Activated CD8-positive, alpha-beta T cell treated with anti-CD3 and anti-CD28 coated beads, Interleukin-2, amount 10 ng/mL, durations not matched to agents 7 days and 5 days (primary cell): ENCODE data around the gene CDC42BPG. TPM values are rescaled to one million over a fixed set of nuclear protein-coding genes. Genes with fewer than 3 reads are reported as not detected.
A peak's percentile ranks its signal among the peaks of the same experiment; 100 is the strongest.

Experiments
- ATAC-seq: fragments of 150-1000 bp; cut with Tn5 transposase; one replicate; pipeline ENCODE4 v1.10.0; 2021; ENCODE audit warnings: moderate library complexity
- CTCF ChIA-PET: fragments of 350-600 bp; sonication (Branson Sonifier 250); formaldehyde crosslinking; loops from one replicate; lab custom pipeline; 2021; ENCODE audit warnings: antibody characterized with exemption; lab: Charles Lee
- POLR2A ChIA-PET: fragments of 350-600 bp; sonication (Branson Sonifier 250); formaldehyde crosslinking; loops from one replicate; lab custom pipeline; 2021; ENCODE audit warnings: antibody characterized with exemption; lab: Charles Lee
- DNase-seq: peaks from one replicate; pipeline ENCODE4 v3.0.0-alpha.2; 2020
- H3K27ac Mint-ChIP-seq: one replicate; pipeline ENCODE4 v1.8.0; 2021; ENCODE audit warnings: mild to moderate bottlenecking, mixed read lengths
- H3K27me3 Mint-ChIP-seq: one replicate; pipeline ENCODE4 v1.8.0; 2021; ENCODE audit warnings: low read depth, mixed read lengths
- H3K36me3 Mint-ChIP-seq: one replicate; pipeline ENCODE4 v1.8.0; 2021; ENCODE audit warnings: low read depth, mixed read lengths
- H3K4me1 Mint-ChIP-seq: one replicate; pipeline ENCODE4 v1.8.0; 2021; ENCODE audit warnings: low read depth, mixed read lengths
- H3K4me3 Mint-ChIP-seq: one replicate; pipeline ENCODE4 v1.8.0; 2021; ENCODE audit warnings: mild to moderate bottlenecking, mixed read lengths
- H3K9me3 Mint-ChIP-seq: one replicate; pipeline ENCODE4 v1.8.0; 2022; ENCODE audit warnings: mixed read lengths; ENCODE audit not compliant: insufficient read depth
- total RNA-seq, 2 experiments: library from RNA; stranded (reverse); gene quantifications; one replicate each; pipeline ENCODE4 v1.2.3, GENCODE V29; 2021

The CDC42BPG gene
- total RNA-seq, 2 experiments from 2014 or later: 0.61 to 1.2 TPM

- Mint-ChIP-seq H3K9me3 (no peaks in the 10 kb centered on the region), H3K27me3 (no peaks in the 10 kb centered on the region), H3K4me1 (peaks cover 13% of the 10 kb centered on the region), H3K4me3 (no peak overlapping the region), H3K27ac (no peak overlapping the region), H3K36me3 (peaks cover under 1% of the 10 kb centered on the region)
- POLR2A ChIA-PET: no interaction called here
- CTCF ChIA-PET: no interaction called here
- no peak for ATAC-seq
- no peak for DNase-seq
Measured at GRCh38 chr11:64814712-64815187, 29.7 kb downstream of the CDC42BPG start.

- Mint-ChIP-seq H3K27ac (no peak overlapping the region), H3K36me3 (peaks cover 7% of the 10 kb centered on the region), H3K4me3 (no peak overlapping the region), H3K4me1 (peaks cover 22% of the 10 kb centered on the region), H3K9me3 (no peaks in the 10 kb centered on the region), H3K27me3 (no peaks in the 10 kb centered on the region)
- ATAC-seq: no peak
- ChIA-PET CTCF (interaction anchor here (0.7 kb wide), 1 partner anchor 1742 kb away, joined by 3 read pairs; no protein-coding TSS in a partner anchor), POLR2A (no interaction called here)
- DNase-seq: no peak
Measured at GRCh38 chr11:64813826-64814225, 30.6 kb downstream of the CDC42BPG start.

GRCh38 chr11:64810891-64811272 is 33.6 kb downstream of the CDC42BPG start:
- ChIA-PET CTCF (interaction anchor here (0.6 to 2.1 kb wide), 7 partner anchors 17 to 204 kb away, joined by 3 to 8 read pairs (median 3); partner anchors contain the start of genes ARL2 and SF1), POLR2A (interaction anchor here (0.7 to 2.0 kb wide), 6 partner anchors 34 to 487 kb away, joined by 3 to 6 read pairs (median 3); partner anchors contain the start of genes MRPL49 and RASGRP2)
- Mint-ChIP-seq H3K27ac (peak overlapping the region; percentile 88), H3K27me3 (no peaks in the 10 kb centered on the region), H3K4me1 (peaks cover 31% of the 10 kb centered on the region), H3K9me3 (no peaks in the 10 kb centered on the region), H3K36me3 (peaks cover 21% of the 10 kb centered on the region), H3K4me3 (peak overlapping the region; percentile 98)
- peak; percentile 76 for DNase-seq
- peak; percentile 69 for ATAC-seq

GRCh38 chr11:64810271-64810890 is 34.1 kb downstream of the CDC42BPG start, which contains the start of gene MEN1:
Gene MEN1 (minus strand): TSS chr11:64810551. CDS start chr11:64810109, 442 bp downstream.
- no peaks in the 10 kb centered on the region for H3K27me3 Mint-ChIP-seq
- peak within 1 kb of the TSS; percentile 88 for H3K27ac Mint-ChIP-seq
- CTCF ChIA-PET: interaction anchor here (0.8 to 2.1 kb wide), 6 partner anchors 18 to 204 kb away, joined by 3 to 8 read pairs (median 3); partner anchors contain the start of genes ARL2 and SF1
- POLR2A ChIA-PET: interaction anchor here (0.8 to 2.0 kb wide), 5 partner anchors 34 to 324 kb away, joined by 3 to 6 read pairs (median 3); partner anchors contain the start of genes MRPL49 and RASGRP2
- DNase-seq: peak; percentile 88
- H3K36me3 Mint-ChIP-seq: peaks cover 25% of the 10 kb centered on the region
- H3K4me1 Mint-ChIP-seq: peaks cover 31% of the 10 kb centered on the region
- no peaks in the 10 kb centered on the region for H3K9me3 Mint-ChIP-seq
- peak; percentile 93 for ATAC-seq
- peak within 1 kb of the TSS; percentile 98 for H3K4me3 Mint-ChIP-seq

- ATAC-seq (peak; percentile 25), DNase-seq (peak; percentile 28)
- CTCF ChIA-PET: interaction anchor here (0.6 to 2.1 kb wide), 5 partner anchors 22 to 198 kb away, joined by 3 to 8 read pairs (median 3); partner anchors contain the start of gene SF1
- peaks cover 25% of the 10 kb centered on the region for H3K36me3 Mint-ChIP-seq
- peak overlapping the region; percentile 88 for H3K27ac Mint-ChIP-seq
- H3K9me3 Mint-ChIP-seq: no peaks in the 10 kb centered on the region
- no peaks in the 10 kb centered on the region for H3K27me3 Mint-ChIP-seq
- peak overlapping the region; percentile 98 for H3K4me3 Mint-ChIP-seq
- H3K4me1 Mint-ChIP-seq: peaks cover 31% of the 10 kb centered on the region
- POLR2A ChIA-PET: interaction anchor here (2.0 kb wide), 1 partner anchor 65 kb away, joined by 6 read pairs; the partner anchor contains the start of gene RASGRP2
Measured at GRCh38 chr11:64809781-64810241, 34.6 kb downstream of the CDC42BPG start.

GRCh38 chr11:64805481-64805880 is 39.0 kb downstream of the CDC42BPG start:
- CTCF ChIA-PET: no interaction called here
- DNase-seq (no peak), ATAC-seq (no peak)
- peaks cover 53% of the 10 kb centered on the region for H3K4me1 Mint-ChIP-seq
- peak overlapping the region; percentile 57 for H3K27ac Mint-ChIP-seq
- peaks cover 28% of the 10 kb centered on the region for H3K36me3 Mint-ChIP-seq
- no peaks in the 10 kb centered on the region for H3K27me3 Mint-ChIP-seq
- no peaks in the 10 kb centered on the region for H3K9me3 Mint-ChIP-seq
- no peak overlapping the region for H3K4me3 Mint-ChIP-seq
- POLR2A ChIA-PET: no interaction called here

- no peaks in the 10 kb centered on the region for H3K9me3 Mint-ChIP-seq
- H3K27me3 Mint-ChIP-seq: no peaks in the 10 kb centered on the region
- H3K4me3 Mint-ChIP-seq: peak overlapping the region; percentile 85
- peaks cover 30% of the 10 kb centered on the region for H3K36me3 Mint-ChIP-seq
- DNase-seq: no peak
- no peak overlapping the region for H3K27ac Mint-ChIP-seq
- no peak for ATAC-seq
- ChIA-PET CTCF (interaction anchor here (0.6 to 1.4 kb wide), 5 partner anchors 39 to 314 kb away, joined by 3 to 9 read pairs (median 3); partner anchors contain the start of gene ARL2), POLR2A (interaction anchor here (0.6 to 1.3 kb wide), 3 partner anchors 19 to 317 kb away, joined by 3 read pairs; partner anchors contain the start of genes FAU and MRPL49)
- H3K4me1 Mint-ChIP-seq: peaks cover 50% of the 10 kb centered on the region
Measured at GRCh38 chr11:64804346-64805210, 39.9 kb downstream of the CDC42BPG start.

- Mint-ChIP-seq H3K9me3 (no peaks in the 10 kb centered on the region), H3K27me3 (no peaks in the 10 kb centered on the region), H3K4me1 (peaks cover 46% of the 10 kb centered on the region), H3K36me3 (peaks cover 30% of the 10 kb centered on the region), H3K4me3 (peak overlapping the region; percentile 85), H3K27ac (peak overlapping the region; percentile 81)
- ATAC-seq: no peak
- POLR2A ChIA-PET: interaction anchor here (0.6 to 1.3 kb wide), 3 partner anchors 18 to 318 kb away, joined by 3 read pairs; partner anchors contain the start of genes FAU and MRPL49
- CTCF ChIA-PET: interaction anchor here (0.6 to 1.4 kb wide), 5 partner anchors 39 to 314 kb away, joined by 3 to 9 read pairs (median 3); partner anchors contain the start of gene ARL2
- DNase-seq: no peak
Measured at GRCh38 chr11:64803846-64804345, 40.6 kb downstream of the CDC42BPG start.

GRCh38 chr11:64803158-64803845 is 41.2 kb downstream of the CDC42BPG start, which contains the start of gene MAP4K2:
Gene MAP4K2 (minus strand): TSS chr11:64803214. CDS start chr11:64803149, 65 bp downstream.
- POLR2A ChIA-PET: interaction anchor here (0.8 to 1.3 kb wide), 2 partner anchors 316 to 319 kb away, joined by 3 read pairs; partner anchors contain the start of genes FAU and MRPL49
- peak within 1 kb of the TSS; percentile 82 for H3K27ac Mint-ChIP-seq
- H3K36me3 Mint-ChIP-seq: peaks cover 32% of the 10 kb centered on the region

More at GRCh38 chr11:64803158-64803845, 41.2 kb downstream of the CDC42BPG start, which contains the start of gene MAP4K2:
- Mint-ChIP-seq H3K4me3 (peak within 1 kb of the TSS; percentile 85), H3K9me3 (no peaks in the 10 kb centered on the region), H3K27me3 (no peaks in the 10 kb centered on the region), H3K4me1 (peaks cover 44% of the 10 kb centered on the region)
- ATAC-seq: peak; percentile 91
- CTCF ChIA-PET: interaction anchor here (1.0 to 1.4 kb wide), 5 partner anchors 40 to 211 kb away, joined by 3 to 9 read pairs (median 3); partner anchors contain the start of gene ARL2
- peak; percentile 86 for DNase-seq
